ENCODE measurements around the gene MTA3.

Gene MTA3

GRCh38 chr2:42663106-42663780, 94.8 kb downstream of the MTA3 start:
- no peak for TF ChIP-seq CREB1 (IDR thresholded peaks at IDR 0.05; ENCODE audit: low read depth)
- no peak for TF ChIP-seq YY1 (IDR thresholded peaks at IDR 0.05; ENCODE audit: low read depth)
- TF ChIP-seq RAD21 (IDR thresholded peaks at IDR 0.05; ENCODE audit: low read depth): peak; percentile 89

- TF ChIP-seq TCF12 (IDR thresholded peaks at IDR 0.05; ENCODE audit: low read depth) (no peak), EGR1 (IDR thresholded peaks at IDR 0.05) (no peak), YY1 (IDR thresholded peaks at IDR 0.05; ENCODE audit: low read depth) (no peak), RAD21 (IDR thresholded peaks at IDR 0.05; ENCODE audit: low read depth) (no peak), TEAD4 (IDR thresholded peaks at IDR 0.05) (no peak), REST (IDR thresholded peaks at IDR 0.05; ENCODE audit: low read depth) (no peak), FOXM1 (IDR thresholded peaks at IDR 0.05; ENCODE audit: borderline replicate concordance, low read depth) (no peak), ZBTB7A (IDR thresholded peaks at IDR 0.05; ENCODE audit: low read depth) (no peak), USF1 (IDR thresholded peaks at IDR 0.05) (no peak), CEBPB (IDR thresholded peaks at IDR 0.05) (no peak), TAF1 (IDR thresholded peaks at IDR 0.05; ENCODE audit: low read depth) (no peak), NFIC (IDR thresholded peaks at IDR 0.05) (no peak), EP300 (IDR thresholded peaks at IDR 0.05; ENCODE audit: borderline replicate concordance) (no peak), CREB1 (IDR thresholded peaks at IDR 0.05; ENCODE audit: low read depth) (no peak)
- TF ChIP-seq, protein P1, sequence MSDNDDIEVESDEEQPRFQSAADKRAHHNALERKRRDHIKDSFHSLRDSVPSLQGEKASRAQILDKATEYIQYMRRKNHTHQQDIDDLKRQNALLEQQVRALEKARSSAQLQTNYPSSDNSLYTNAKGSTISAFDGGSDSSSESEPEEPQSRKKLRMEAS (IDR thresholded peaks at IDR 0.05): no peak
These were observed 95.4 kb downstream of the MTA3 start for GRCh38 chr2:42663828-42664227.

GRCh38 chr2:42673989-42674579, 105.7 kb downstream of the MTA3 start:
- TF ChIP-seq EGR1 (IDR thresholded peaks at IDR 0.05): no peak
- TF ChIP-seq TCF12 (IDR thresholded peaks at IDR 0.05; ENCODE audit: low read depth): no peak
- no peak for TF ChIP-seq EP300 (IDR thresholded peaks at IDR 0.05; ENCODE audit: borderline replicate concordance)
- TF ChIP-seq USF1 (IDR thresholded peaks at IDR 0.05): peak; percentile 30; the same call in 1 of the 2 replicates
- no peak for TF ChIP-seq ZBTB7A (IDR thresholded peaks at IDR 0.05; ENCODE audit: low read depth)
- TF ChIP-seq CEBPB (IDR thresholded peaks at IDR 0.05): no peak
- no peak for TF ChIP-seq NFIC (IDR thresholded peaks at IDR 0.05)
- no peak for TF ChIP-seq RAD21 (IDR thresholded peaks at IDR 0.05; ENCODE audit: low read depth)

DNA sequence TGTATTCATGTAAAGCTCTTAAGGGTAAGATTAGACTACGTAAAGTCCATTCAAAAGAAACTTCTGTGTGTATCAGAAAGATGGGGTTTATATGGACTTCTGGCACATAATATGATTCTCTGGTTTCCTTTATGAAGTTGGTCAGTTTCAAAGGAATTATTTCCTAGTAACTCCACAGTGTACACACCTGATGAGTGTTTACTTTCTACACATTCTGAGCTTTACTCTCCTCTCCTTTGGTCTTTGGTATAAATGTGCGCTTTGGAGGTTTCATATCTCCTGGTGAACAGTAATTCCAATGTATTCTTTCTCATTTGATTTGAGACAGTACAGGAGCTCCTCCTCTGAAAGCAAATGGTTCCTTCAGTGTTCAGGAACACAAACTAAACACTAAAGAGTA, 107.4 kb downstream of the MTA3 start:
- TF ChIP-seq REST (IDR thresholded peaks at IDR 0.05; ENCODE audit: low read depth): no peak
- no peak for TF ChIP-seq EP300 (IDR thresholded peaks at IDR 0.05; ENCODE audit: borderline replicate concordance)
- no peak for TF ChIP-seq RAD21 (IDR thresholded peaks at IDR 0.05; ENCODE audit: low read depth)
- no peak for TF ChIP-seq FOXM1 (IDR thresholded peaks at IDR 0.05; ENCODE audit: borderline replicate concordance, low read depth)
- TF ChIP-seq EGR1 (IDR thresholded peaks at IDR 0.05): no peak
- no peak for TF ChIP-seq CREB1 (IDR thresholded peaks at IDR 0.05; ENCODE audit: low read depth)
- no peak for TF ChIP-seq USF1 (IDR thresholded peaks at IDR 0.05)
- TF ChIP-seq CEBPB (IDR thresholded peaks at IDR 0.05): no peak
- TF ChIP-seq TCF12 (IDR thresholded peaks at IDR 0.05; ENCODE audit: low read depth): no peak

- TF ChIP-seq TCF12 (IDR thresholded peaks at IDR 0.05; ENCODE audit: low read depth) (no peak), ZBTB7A (IDR thresholded peaks at IDR 0.05; ENCODE audit: low read depth) (no peak), USF1 (IDR thresholded peaks at IDR 0.05) (no peak), RAD21 (IDR thresholded peaks at IDR 0.05; ENCODE audit: low read depth) (no peak), CREB1 (IDR thresholded peaks at IDR 0.05; ENCODE audit: low read depth) (no peak), CEBPB (IDR thresholded peaks at IDR 0.05) (no peak), TAF1 (IDR thresholded peaks at IDR 0.05; ENCODE audit: low read depth) (no peak)
These were observed 116.9 kb downstream of the MTA3 start for GRCh38 chr2:42685303-42685702.
